Measurements from ENCODE around the gene RASA3.

RASA3 gene

GRCh38 chr13:113946409-113947181 is 185.8 kb downstream of the RASA3 start:
- DNase-seq, result no peak

GRCh38 chr13:113945857-113946408 is 186.5 kb downstream of the RASA3 start:
- no peak for DNase-seq

- no peak for DNase-seq
Observed at GRCh38 chr13:113943821-113944565, 188.4 kb downstream of the RASA3 start.

GRCh38 chr13:113942591-113943103 is 189.8 kb downstream of the RASA3 start:
- DNase-seq, result no peak

GRCh38 chr13:113941571-113942191 is 190.7 kb downstream of the RASA3 start:
- DNase-seq, result no peak

- DNase-seq, result no peak
Observed at GRCh38 chr13:113939944-113940297, 192.5 kb downstream of the RASA3 start.

GRCh38 chr13:113939129-113939943 is 193.1 kb downstream of the RASA3 start:
- no peak for DNase-seq

- DNase-seq, result no peak
Observed at GRCh38 chr13:113938716-113939115, 193.7 kb downstream of the RASA3 start.

- DNase-seq, result no peak
Observed at GRCh38 chr13:113938246-113938645, 194.2 kb downstream of the RASA3 start.

GRCh38 chr13:113937527-113938180 is 194.8 kb downstream of the RASA3 start:
- DNase-seq, result peak; percentile 82

GRCh38 chr13:113937073-113937472 is 195.3 kb downstream of the RASA3 start:
- DNase-seq, result no peak

- no peak for DNase-seq
Observed at GRCh38 chr13:113936166-113936965, 196.1 kb downstream of the RASA3 start.

- DNase-seq, result peak; percentile 75
Observed at GRCh38 chr13:113935001-113935844, 197.2 kb downstream of the RASA3 start.

GRCh38 chr13:113934576-113934975 is 197.8 kb downstream of the RASA3 start:
- DNase-seq, result no peak

GRCh38 chr13:113933901-113934300 is 198.5 kb downstream of the RASA3 start:
- DNase-seq, result no peak

- peak; percentile 93 for DNase-seq
Observed at GRCh38 chr13:113931841-113932459, 200.5 kb downstream of the RASA3 start.

- DNase-seq, result no peak
Observed at GRCh38 chr13:113930671-113931637, 201.5 kb downstream of the RASA3 start.

Data from eye (tissue), 1 donor.